ENCODE measurements around the gene RTKN2. TPM values are rescaled to one million over a fixed set of nuclear protein-coding genes. Genes with fewer than 3 reads are reported as not detected.

RTKN2 gene
- total RNA-seq, 1 donor from 2014 or later: under 0.01 TPM

Other genes starting within 250 kb of the RTKN2 start
- 0.22 TPM in 1 of 2 replicates, not detected in the other for gene ZNF365, start 105.5 kb upstream of the RTKN2 start, total RNA-seq

Measured in lung microvascular endothelial cell (primary cell).